HG03521 (cell line): ENCODE measurements around the gene ING5.
"Not testable (repeated sequence)": the region's sequence is repeated elsewhere in the genome, so short reads cannot be mapped to it uniquely, and the experiment has no call there.

ENCODE experiments used
- ATAC-seq: cut with Tn5 transposase; IDR thresholded peaks from one replicate; pipeline ENCODE4 v1.9.1; 2021; ENCODE audit warnings: mild to moderate bottlenecking, moderate library complexity; ENCODE audit not compliant: unreplicated experiment

The ING5 gene

DNA sequence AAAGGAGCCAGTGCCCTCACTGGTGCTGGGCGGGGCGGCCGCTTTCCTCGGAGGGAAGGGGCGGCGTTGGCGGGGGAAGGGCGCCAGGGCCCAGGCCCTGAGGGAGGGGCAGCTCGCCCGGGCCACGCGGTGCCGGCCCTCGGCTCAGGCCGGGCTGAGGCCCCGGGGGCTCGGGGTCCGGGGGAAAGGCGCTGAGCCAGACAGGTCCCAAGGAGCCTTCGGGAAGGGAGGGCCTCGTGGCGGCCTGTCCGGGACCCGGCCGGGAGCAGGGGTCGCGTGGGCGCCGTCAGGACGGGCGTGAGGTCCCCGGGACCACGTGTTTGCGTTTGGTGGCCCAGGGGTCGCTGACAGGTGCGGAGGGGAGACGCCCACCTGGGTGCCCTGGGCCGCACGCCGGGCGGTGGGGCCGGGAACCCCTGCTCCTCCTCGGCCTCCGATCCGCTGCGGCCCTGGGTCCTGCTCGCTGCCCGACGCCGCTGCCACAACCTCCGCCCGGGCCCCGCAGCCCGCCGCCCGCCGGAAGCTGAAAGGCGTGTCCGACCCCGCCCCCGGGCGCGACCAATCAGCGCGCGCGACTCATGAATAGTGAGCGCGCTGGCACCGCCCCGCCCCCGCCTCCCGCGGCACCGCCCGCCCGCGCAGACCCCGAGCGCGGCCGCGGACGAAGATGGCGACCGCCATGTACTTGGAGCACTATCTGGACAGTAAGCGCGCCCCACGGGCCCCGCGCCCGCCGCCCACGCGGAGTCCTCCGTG is at the start of gene ING5:
TSS of gene ING5 (plus strand) at position 641 of the 756 bp plus-strand sequence. CDS start at position 668, 27 bp downstream.
- peak; percentile 55 for ATAC-seq

- no peak for ATAC-seq
Measured at GRCh38 chr2:241652142-241652541, 49.7 kb upstream of the ING5 start.

DNA sequence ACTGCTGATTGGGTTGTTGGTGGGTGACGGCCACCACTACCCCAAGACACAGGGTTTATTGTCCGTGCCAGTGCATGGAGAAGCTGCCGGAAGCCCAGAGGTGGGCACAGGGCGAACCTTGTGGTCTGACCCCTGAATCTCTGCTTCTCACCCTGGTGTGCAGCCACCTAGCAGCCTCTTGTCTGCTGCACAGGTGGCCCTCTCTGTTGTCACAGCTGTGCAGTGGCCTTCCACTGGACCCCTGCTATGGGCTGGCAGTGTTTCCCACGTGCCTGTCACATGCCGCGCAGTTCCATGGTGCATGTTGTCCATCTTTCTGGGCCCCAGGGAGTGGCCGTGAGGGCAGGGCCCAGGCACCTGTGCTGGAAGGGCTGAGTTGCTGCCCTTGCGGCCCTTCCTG is 49.1 kb upstream of the ING5 start:
- ATAC-seq = no peak

DNA sequence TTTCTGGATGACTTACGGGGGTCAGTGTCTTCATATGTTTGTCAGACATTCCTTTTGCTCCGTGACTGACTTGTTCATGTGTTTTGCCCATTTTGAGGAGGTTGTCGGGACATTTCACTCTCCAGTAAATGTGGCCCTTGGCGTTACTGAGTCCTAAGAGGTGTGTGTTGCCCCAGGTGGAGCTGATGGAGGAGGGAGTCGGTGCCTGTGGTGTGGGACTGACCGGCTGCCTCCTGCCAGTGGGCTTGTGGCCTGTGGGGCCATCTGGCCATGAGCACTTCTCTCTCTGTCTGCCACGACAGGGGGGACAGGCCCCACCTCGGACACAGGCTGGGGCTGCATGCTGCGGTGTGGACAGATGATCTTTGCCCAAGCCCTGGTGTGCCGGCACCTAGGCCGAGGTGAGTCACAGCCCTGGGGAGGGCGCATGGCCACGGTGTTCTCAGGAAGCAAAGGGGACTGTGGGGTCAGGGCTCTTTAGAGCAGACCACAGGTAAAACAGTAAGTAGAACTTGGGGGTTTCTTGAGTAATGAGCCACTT is 48.6 kb upstream of the ING5 start:
- no peak for ATAC-seq

DNA sequence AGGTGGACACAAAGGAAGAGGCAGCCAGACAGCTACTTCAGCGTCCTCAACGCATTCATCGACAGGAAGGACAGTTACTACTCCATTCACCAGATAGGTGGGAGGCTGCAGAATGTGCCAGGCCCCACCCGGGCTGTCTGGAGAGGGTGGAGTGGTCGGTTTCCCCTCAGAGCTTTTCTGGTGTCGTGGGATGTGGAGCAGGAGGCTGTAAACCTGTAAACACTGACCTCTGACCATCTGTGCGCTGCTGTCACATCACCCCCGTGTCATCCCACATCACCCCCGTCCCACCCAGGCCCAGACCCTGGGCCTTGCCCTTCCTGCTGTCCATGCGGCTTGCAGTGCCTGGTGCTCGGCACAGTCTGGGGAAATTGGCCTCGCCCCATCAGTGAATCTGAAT is 47.3 kb upstream of the ING5 start:
- no peak for ATAC-seq

GRCh38 chr2:241655516-241656189 is 46.2 kb upstream of the ING5 start:
- ATAC-seq = no peak

DNA sequence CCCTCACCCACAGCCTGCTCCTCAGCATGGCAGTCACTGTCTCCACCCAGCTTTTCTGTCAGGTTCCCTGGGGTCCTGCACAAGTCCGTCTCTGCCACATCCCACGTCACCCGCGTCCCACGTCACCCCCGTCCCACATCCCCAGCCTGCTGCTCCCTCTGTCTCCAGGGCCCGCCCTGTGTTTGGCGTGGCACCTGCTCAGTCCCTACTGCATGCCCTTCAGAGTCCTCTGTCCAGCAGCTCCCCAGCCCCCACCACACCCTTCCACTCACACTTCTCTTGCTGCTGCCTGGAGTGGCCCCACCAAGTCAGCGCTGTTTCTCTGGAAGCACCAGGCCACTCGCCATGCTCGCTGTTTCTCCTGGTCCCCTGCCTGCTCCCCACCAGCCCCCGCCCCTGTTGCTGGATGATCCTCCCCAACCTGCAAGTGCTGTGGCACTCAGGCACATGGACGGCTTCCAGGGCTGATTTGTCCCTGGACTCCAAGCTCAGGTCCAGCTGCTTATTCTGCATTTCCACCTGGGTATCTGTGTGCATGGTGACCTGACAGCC is 45.6 kb upstream of the ING5 start:
- no peak for ATAC-seq

- no peak for ATAC-seq
Measured at GRCh38 chr2:241657786-241658254, 44.0 kb upstream of the ING5 start.

DNA sequence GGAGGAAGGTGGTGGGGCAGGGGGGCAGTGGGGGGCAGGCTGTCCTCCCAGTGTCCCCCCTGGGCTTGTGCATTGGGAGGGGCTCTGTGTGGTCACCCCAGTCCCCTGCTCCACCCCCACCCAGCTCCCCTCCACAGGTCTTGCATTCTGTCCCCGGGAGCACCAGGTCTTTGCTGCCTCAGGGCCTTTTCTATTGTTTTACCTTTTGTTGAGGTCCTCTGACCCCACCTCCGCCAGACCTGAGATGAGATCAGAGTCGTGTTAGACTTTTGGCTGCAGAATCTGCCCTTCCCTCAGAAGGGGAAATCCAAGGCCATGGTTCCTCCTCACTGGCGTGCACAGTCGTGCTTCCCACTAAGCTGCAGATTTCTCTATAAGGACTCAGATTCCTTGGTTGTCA is 43.5 kb upstream of the ING5 start:
- no peak for ATAC-seq

- no peak for ATAC-seq
Measured at GRCh38 chr2:241659150-241659739, 42.6 kb upstream of the ING5 start.

GRCh38 chr2:241660593-241661213 is 41.1 kb upstream of the ING5 start:
- no peak for ATAC-seq

GRCh38 chr2:241662731-241663130 is 39.1 kb upstream of the ING5 start:
- not testable (repeated sequence) for ATAC-seq

GRCh38 chr2:241665731-241666440 is 36.0 kb upstream of the ING5 start:
- no peak for ATAC-seq

GRCh38 chr2:241666627-241667400 is 35.0 kb upstream of the ING5 start:
- no peak for ATAC-seq

GRCh38 chr2:241668354-241668753 is 33.5 kb upstream of the ING5 start:
- ATAC-seq = no peak

- ATAC-seq = no peak
Measured at GRCh38 chr2:241668839-241669238, 33.0 kb upstream of the ING5 start.

DNA sequence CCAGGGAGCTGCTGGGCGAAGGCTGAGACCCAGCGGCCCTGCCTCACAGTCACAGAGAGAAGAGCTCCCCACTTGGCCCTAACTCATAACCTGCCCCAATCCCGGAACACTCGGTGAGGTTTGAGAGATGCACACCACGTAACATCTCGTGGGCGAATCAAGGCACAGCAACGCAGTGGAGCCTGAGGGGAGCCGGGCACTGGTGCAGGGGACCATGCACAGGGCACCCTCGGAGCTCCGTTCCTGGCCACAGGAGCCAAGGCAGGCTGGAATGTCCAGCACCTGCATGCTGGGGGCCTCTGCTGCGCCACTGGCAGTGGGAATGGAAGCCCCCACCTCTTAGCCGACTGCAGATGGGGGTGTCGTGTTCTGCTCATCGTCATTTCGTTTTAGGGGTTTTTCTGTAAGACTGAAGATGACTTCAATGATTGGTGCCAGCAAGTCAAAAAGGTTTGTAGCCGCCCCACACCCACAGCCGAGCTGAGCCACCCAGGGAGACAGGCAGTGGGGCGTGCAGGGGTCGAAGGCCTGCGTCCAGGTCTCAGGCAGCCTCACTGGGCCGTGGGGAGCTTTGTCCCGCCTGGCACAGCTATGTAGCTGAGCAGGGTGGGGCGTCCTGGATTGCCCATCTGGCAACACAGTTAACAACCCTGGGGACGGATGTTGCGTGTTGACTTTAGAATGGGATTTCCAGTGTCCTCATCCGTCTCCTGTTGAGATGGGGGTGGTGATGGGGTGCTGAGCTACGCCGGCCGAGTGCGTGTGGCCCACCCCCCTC is 31.3 kb upstream of the ING5 start:
- ATAC-seq = no peak

DNA sequence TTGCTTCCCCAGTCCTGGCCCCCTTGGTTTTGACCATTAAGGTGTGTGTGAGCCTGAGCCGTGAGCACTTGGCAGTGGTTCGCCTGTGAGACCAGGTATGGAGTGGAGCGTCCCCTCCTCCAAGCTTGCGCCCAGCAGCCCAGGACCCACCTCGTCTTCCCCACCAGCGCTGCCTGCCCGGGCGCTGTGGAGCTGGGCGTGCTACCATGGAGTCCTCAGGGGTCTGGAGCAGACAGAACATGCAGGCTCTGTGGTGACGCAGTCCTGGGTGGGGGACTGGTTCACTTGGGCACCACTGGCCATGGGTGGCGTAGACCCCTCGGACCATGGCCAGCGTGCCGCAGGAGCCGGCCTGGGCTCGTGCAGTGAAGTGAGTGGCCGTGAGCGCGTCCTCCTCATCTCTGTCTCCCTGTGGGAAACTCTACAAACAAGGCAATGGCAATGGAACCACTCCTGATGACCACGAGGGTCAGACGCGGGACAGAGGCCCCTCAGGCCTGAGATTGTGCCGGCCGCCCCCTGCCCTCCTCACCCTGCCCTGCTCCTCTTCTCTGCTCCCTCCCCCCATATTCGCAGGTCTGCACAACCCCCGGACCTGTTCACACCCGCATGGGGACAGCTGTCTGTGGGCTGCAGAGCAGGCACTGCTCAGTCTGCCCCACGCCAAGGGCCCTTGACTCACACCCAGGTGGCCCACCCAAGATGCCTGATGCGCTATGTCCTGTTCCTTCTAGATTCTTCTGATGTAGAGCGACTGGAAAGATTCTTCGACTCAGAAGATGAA is 30.2 kb upstream of the ING5 start:
- ATAC-seq = no peak
